ENCODE data around the gene ITGB5.

- TF ChIP-seq FOXM1 (IDR thresholded peaks at IDR 0.05; ENCODE audit: borderline replicate concordance, low read depth), result no peak
- no peak for TF ChIP-seq TAF1 (IDR thresholded peaks at IDR 0.05; ENCODE audit: low read depth)
- TF ChIP-seq REST (IDR thresholded peaks at IDR 0.05; ENCODE audit: low read depth), result no peak
- TF ChIP-seq TEAD4 (IDR thresholded peaks at IDR 0.05), result no peak
- TF ChIP-seq EP300 (IDR thresholded peaks at IDR 0.05; ENCODE audit: borderline replicate concordance), result no peak
These were observed 141.4 kb downstream of the ITGB5 start for GRCh38 chr3:124745756-124746155.

Measured in Ishikawa (cell line).